Measurements from ENCODE around the gene EDNRB. TPM values are rescaled to one million over a fixed set of nuclear protein-coding genes. Genes with fewer than 3 reads are reported as not detected.
A peak's percentile ranks its signal among the peaks of the same experiment; 100 is the strongest.

EDNRB gene
- total RNA-seq, 1 experiment from 2014 or later, result 55.8 TPM

- TF ChIP-seq USF2 (CRISPR knock-in tag; IDR thresholded peaks at IDR 0.05), result no peak
- no peak for TF ChIP-seq NFYB (CRISPR knock-in tag; conservative IDR thresholded peaks at IDR 0.05; ENCODE audit: low read depth)
- no peak for TF ChIP-seq TP53 (CRISPR knock-in tag; IDR thresholded peaks at IDR 0.05)
- TF ChIP-seq STAT6 (CRISPR knock-in tag; conservative IDR thresholded peaks at IDR 0.05; ENCODE audit: low read depth), result no peak
- TF ChIP-seq JAZF1 (CRISPR knock-in tag; IDR thresholded peaks at IDR 0.05), result no peak
These were observed 21.7 kb downstream of the EDNRB start (continued) for GRCh38 chr13:77896977-77897376.

- no peak overlapping the region for H3K4me3 Mint-ChIP-seq
- peak overlapping the region; percentile 36 for H3K27ac Mint-ChIP-seq
- H3K4me1 Mint-ChIP-seq, result peaks cover 31% of the 10 kb centered on the region
- ChIA-PET CTCF (interaction anchor here (1.2 kb wide), 1 partner anchor 225 kb away, joined by 4 read pairs; no protein-coding TSS in a partner anchor), POLR2A (no interaction called here)
- no peak for ATAC-seq
- no peaks in the 10 kb centered on the region for H3K9me3 Mint-ChIP-seq
- DNase-seq (ENCODE audit: low spot score), result no peak
- peaks cover 37% of the 10 kb centered on the region for H3K36me3 Mint-ChIP-seq
- no peaks in the 10 kb centered on the region for H3K27me3 Mint-ChIP-seq (ENCODE audit: low read depth)
- TF ChIP-seq E2F5 (CRISPR knock-in tag; IDR thresholded peaks at IDR 0.05) (no peak), SP1 (CRISPR knock-in tag; conservative IDR thresholded peaks at IDR 0.05) (no peak), HMGXB4 (CRISPR knock-in tag; IDR thresholded peaks at IDR 0.05) (no peak), ZBTB21 (CRISPR knock-in tag; IDR thresholded peaks at IDR 0.05; ENCODE audit: borderline replicate concordance) (no peak), ZNF121 (CRISPR knock-in tag; IDR thresholded peaks at IDR 0.05) (no peak), ZNF532 (CRISPR knock-in tag; IDR thresholded peaks at IDR 0.05; ENCODE audit: borderline replicate concordance) (no peak), ATF3 (CRISPR knock-in tag; conservative IDR thresholded peaks at IDR 0.05) (no peak), TP53 (CRISPR knock-in tag; IDR thresholded peaks at IDR 0.05) (no peak), NR1H2 (CRISPR knock-in tag; IDR thresholded peaks at IDR 0.05) (no peak), AFF4 (CRISPR knock-in tag; IDR thresholded peaks at IDR 0.05; ENCODE audit: borderline replicate concordance) (no peak), ZNF396 (CRISPR knock-in tag; IDR thresholded peaks at IDR 0.05; ENCODE audit: borderline replicate concordance) (no peak), CTCF (IDR thresholded peaks at IDR 0.05) (no peak), ERG (CRISPR knock-in tag; IDR thresholded peaks at IDR 0.05) (no peak), JAZF1 (CRISPR knock-in tag; IDR thresholded peaks at IDR 0.05) (no peak), ETV6 (CRISPR knock-in tag; IDR thresholded peaks at IDR 0.05) (no peak)
These were observed 22.1 kb downstream of the EDNRB start for GRCh38 chr13:77896536-77896935.

Measured in WTC11 (cell line).